Measurements from ENCODE around the gene HAPLN3.

DNA sequence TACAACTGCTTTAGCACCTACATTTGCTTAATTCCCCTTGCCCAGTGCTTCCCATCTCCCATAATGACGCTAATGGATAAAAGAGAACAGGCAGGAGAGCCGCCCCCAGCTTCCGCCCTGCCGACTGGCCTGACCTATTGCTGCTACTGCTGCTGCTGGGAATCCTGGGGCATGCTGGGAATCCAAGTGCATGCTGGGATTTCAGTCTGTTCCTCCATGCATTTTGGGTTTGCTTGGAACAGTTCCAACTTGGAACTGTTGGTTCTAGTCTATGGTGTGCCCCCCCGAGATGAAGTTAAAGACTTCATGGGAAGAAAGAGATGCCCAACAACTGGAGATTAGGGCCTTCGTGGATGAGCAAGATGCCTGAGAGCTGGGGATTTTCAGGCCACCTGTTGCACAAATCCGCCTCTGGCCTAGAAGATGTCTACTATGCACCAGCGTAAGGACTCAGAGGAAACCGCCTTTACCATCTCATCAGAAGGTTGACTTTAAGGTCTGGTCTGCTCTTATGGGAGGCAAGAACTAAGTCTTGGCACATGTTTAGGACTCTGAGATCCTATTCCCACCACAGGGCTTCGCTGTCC is 29.0 kb downstream of the HAPLN3 start:
- TF ChIP-seq, protein P1, sequence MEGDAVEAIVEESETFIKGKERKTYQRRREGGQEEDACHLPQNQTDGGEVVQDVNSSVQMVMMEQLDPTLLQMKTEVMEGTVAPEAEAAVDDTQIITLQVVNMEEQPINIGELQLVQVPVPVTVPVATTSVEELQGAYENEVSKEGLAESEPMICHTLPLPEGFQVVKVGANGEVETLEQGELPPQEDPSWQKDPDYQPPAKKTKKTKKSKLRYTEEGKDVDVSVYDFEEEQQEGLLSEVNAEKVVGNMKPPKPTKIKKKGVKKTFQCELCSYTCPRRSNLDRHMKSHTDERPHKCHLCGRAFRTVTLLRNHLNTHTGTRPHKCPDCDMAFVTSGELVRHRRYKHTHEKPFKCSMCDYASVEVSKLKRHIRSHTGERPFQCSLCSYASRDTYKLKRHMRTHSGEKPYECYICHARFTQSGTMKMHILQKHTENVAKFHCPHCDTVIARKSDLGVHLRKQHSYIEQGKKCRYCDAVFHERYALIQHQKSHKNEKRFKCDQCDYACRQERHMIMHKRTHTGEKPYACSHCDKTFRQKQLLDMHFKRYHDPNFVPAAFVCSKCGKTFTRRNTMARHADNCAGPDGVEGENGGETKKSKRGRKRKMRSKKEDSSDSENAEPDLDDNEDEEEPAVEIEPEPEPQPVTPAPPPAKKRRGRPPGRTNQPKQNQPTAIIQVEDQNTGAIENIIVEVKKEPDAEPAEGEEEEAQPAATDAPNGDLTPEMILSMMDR (IDR thresholded peaks at IDR 0.05): no peak
- TF ChIP-seq POLR2A (IDR thresholded peaks at IDR 0.05): no peak

All from tibial nerve (tissue), 3 donors.